Endothelial cell (in vitro differentiated cells): Measurements from ENCODE around the gene PMS1. TPM values are rescaled to one million over a fixed set of nuclear protein-coding genes. Genes with fewer than 3 reads are reported as not detected.
A peak's percentile ranks its signal among the peaks of the same experiment; 100 is the strongest.
"Not testable (repeated sequence)": the region's sequence is repeated elsewhere in the genome, so short reads cannot be mapped to it uniquely, and the experiment has no call there.

Source experiments
- DNase-seq: peaks from one replicate; pipeline ENCODE4 v3.0.0; 2021; ENCODE audit warnings: low spot score
- H3K27ac Mint-ChIP-seq: one replicate; pipeline ENCODE4 v1.8.0; 2021; ENCODE audit warnings: mixed read lengths, inconsistent platforms; ENCODE audit not compliant: unreplicated experiment
- H3K27me3 Mint-ChIP-seq: one replicate; pipeline ENCODE4 v1.8.0; 2021; ENCODE audit warnings: mild to moderate bottlenecking, moderate library complexity, mixed read lengths, inconsistent platforms; ENCODE audit not compliant: unreplicated experiment
- H3K36me3 Mint-ChIP-seq: one replicate; pipeline ENCODE4 v1.8.0; 2021; ENCODE audit warnings: mild to moderate bottlenecking, low read depth, mixed read lengths, inconsistent platforms; ENCODE audit not compliant: unreplicated experiment
- H3K4me1 Mint-ChIP-seq: one replicate; pipeline ENCODE4 v1.8.0; 2021; ENCODE audit warnings: mild to moderate bottlenecking, mixed read lengths, inconsistent platforms; ENCODE audit not compliant: unreplicated experiment
- H3K4me3 Mint-ChIP-seq: one replicate; pipeline ENCODE4 v1.8.0; 2021; ENCODE audit warnings: mild to moderate bottlenecking, mixed read lengths, inconsistent platforms; ENCODE audit not compliant: unreplicated experiment
- H3K9me3 Mint-ChIP-seq: one replicate; pipeline ENCODE4 v1.8.0; 2021; ENCODE audit warnings: mixed read lengths, inconsistent platforms; ENCODE audit not compliant: unreplicated experiment
- CTCF ChIP-seq: fragments of 200-600 bp; sonication (generic); IDR thresholded peaks from one replicate; pipeline ENCODE4 v1.5.0; 2021; ENCODE audit warnings: antibody characterized with exemption; ENCODE audit not compliant: unreplicated experiment
- long read RNA-seq: library from polyadenylated mRNA; unstranded; transcript quantifications from one replicate; pipeline ENCODE4 v2.0.0, GENCODE V29; 2020; ENCODE audit not compliant: unreplicated experiment
- total RNA-seq: library from RNA; stranded (reverse); fragmentation: NEBNext Ultra II Directional; extraction: Animal tissue kit (Norgen Biotek cat#: 25700); gene quantifications from one replicate; pipeline ENCODE4 v1.2.1, GENCODE V29; 2021; ENCODE audit not compliant: unreplicated experiment

The PMS1 gene
- total RNA-seq = 36.0 TPM
- long read RNA-seq, partial matches to known transcripts = 5 of 14 reads
- long read RNA-seq, other reads (novel, unspliced or antisense) = 7 of 14 reads

- Mint-ChIP-seq H3K9me3 (no peaks in the 10 kb centered on the region), H3K27ac (peak within 1 kb of the TSS; percentile 98), H3K36me3 (peaks cover 4% of the 10 kb centered on the region), H3K4me1 (peaks cover 19% of the 10 kb centered on the region), H3K4me3 (peak within 1 kb of the TSS; percentile 96), H3K27me3 (peaks cover 10% of the 10 kb centered on the region)
- peak; percentile 94 for DNase-seq
- TF ChIP-seq CTCF = no peak
Measured at GRCh38 chr2:189783927-189784867, at the start of gene PMS1, which contains the start of gene ORMDL1. Gene PMS1, plus strand, starts transcription at chr2:189784450. Its CDS starts 7,360 bp downstream, at chr2:189791810. Gene ORMDL1, minus strand, starts transcription at chr2:189784339. Its CDS starts 1,744 bp downstream, at chr2:189782595.

- Mint-ChIP-seq H3K27ac (no peak overlapping the region), H3K27me3 (no peaks in the 10 kb centered on the region), H3K36me3 (no peaks in the 10 kb centered on the region), H3K4me1 (no peaks in the 10 kb centered on the region), H3K9me3 (no peaks in the 10 kb centered on the region), H3K4me3 (no peak overlapping the region)
- DNase-seq = peak; percentile 41
- TF ChIP-seq CTCF = peak; percentile 54
Measured at GRCh38 chr2:189751080-189751658, 33.1 kb upstream of the PMS1 start.

GRCh38 chr2:189756311-189756952, 27.8 kb upstream of the PMS1 start:
- Mint-ChIP-seq H3K4me3 (no peak overlapping the region), H3K27ac (no peak overlapping the region), H3K27me3 (no peaks in the 10 kb centered on the region), H3K4me1 (no peaks in the 10 kb centered on the region), H3K9me3 (no peaks in the 10 kb centered on the region), H3K36me3 (no peaks in the 10 kb centered on the region)
- DNase-seq = no peak
- TF ChIP-seq CTCF = no peak

- not testable (repeated sequence) for H3K4me1 Mint-ChIP-seq, H3K27me3 Mint-ChIP-seq, H3K36me3 Mint-ChIP-seq, H3K9me3 Mint-ChIP-seq, H3K4me3 Mint-ChIP-seq, DNase-seq, H3K27ac Mint-ChIP-seq
Measured at GRCh38 chr2:189760154-189760553, 24.1 kb upstream of the PMS1 start.

GRCh38 chr2:189762229-189762550, 22.1 kb upstream of the PMS1 start:
- H3K36me3 Mint-ChIP-seq = peaks cover 6% of the 10 kb centered on the region
- H3K4me3 Mint-ChIP-seq = peak overlapping the region; percentile 89

More at GRCh38 chr2:189762229-189762550, 22.1 kb upstream of the PMS1 start:
- Mint-ChIP-seq H3K4me1 (peaks cover 3% of the 10 kb centered on the region), H3K27me3 (peaks cover 1% of the 10 kb centered on the region), H3K27ac (peak overlapping the region; percentile 39), H3K9me3 (no peaks in the 10 kb centered on the region)
- TF ChIP-seq CTCF = no peak
- DNase-seq = no peak
